Aorta (tissue), 4 donors: ENCODE data around the gene ZBTB9. TPM values are rescaled to one million over a fixed set of nuclear protein-coding genes. Genes with fewer than 3 reads are reported as not detected.

ENCODE experiments used
- microRNA-seq, 2 donors: library from miRNA; unstranded; fragments of <30 nt; microRNA quantifications; one replicate each; pipeline ENCODE4 v1.2.0, GENCODE V29; 2020
- polyA plus RNA-seq, 2 donors: library from polyadenylated mRNA; stranded (reverse); fragments of 200-250 nt; gene quantifications; one replicate each; pipeline ENCODE4 v1.2.3, GENCODE V29; 2013
- total RNA-seq, 2 donors: library from RNA; stranded (reverse); fragmentation: NEBNext Ultra II Directional; extraction: Animal tissue kit (Norgen Biotek cat#: 25700); gene quantifications; one replicate each; pipeline ENCODE4 v1.2.1, GENCODE V29; 2021
- donor health status: healthy with polysubstance abuse.
- donor health status: Bipolar disorder and iron deficiency.
- donor health status: DM: no; HTN: no; CAD: no.
- donor health status: DM: yes; HTN: yes; CAD: no.

ZBTB9 gene
- total and polyA plus RNA-seq, 4 donors: 1.4 to 4.2 (median 2.2) TPM

Small RNA genes lying within 50 kb of the gene (microRNA-seq; reads per million reads assigned to microRNA genes)
- 0 reads per million in 2 donors for gene MIR5004

Other genes with a start within 250 kb of the ZBTB9 start
- gene HSD17B8, start 249.9 kb upstream of the ZBTB9 start, total RNA-seq: 1 to 10 TPM; 2.7 to 4.4 TPM
- 1 to 10 TPM; 4.4 to 8.8 TPM for gene HSD17B8, start 249.9 kb upstream of the ZBTB9 start, polyA plus RNA-seq
- gene RING1, start 246.1 kb upstream of the ZBTB9 start, total RNA-seq: 10 to 100 TPM; 34.1 to 38.1 TPM
- 10 to 100 TPM; 26.4 to 64.0 TPM for gene RING1, start 246.1 kb upstream of the ZBTB9 start, polyA plus RNA-seq
- gene VPS52, start 182.7 kb upstream of the ZBTB9 start, total RNA-seq: 10 to 100 TPM; 32.1 to 51.4 TPM
- gene VPS52, start 182.7 kb upstream of the ZBTB9 start, polyA plus RNA-seq: 10 to 100 TPM; 16.0 to 66.6 TPM
- 1,000 to 10,000 TPM; 1,497 to 1,720 TPM for gene RPS18, start 182.5 kb upstream of the ZBTB9 start, total RNA-seq
- 1,000 to 10,000 TPM; 4,066 to 5,431 TPM for gene RPS18, start 182.5 kb upstream of the ZBTB9 start, polyA plus RNA-seq
- 10 to 100 TPM; 12.7 to 14.3 TPM for gene B3GALT4, start 177.5 kb upstream of the ZBTB9 start, total RNA-seq
- 10 to 100 TPM in 1 of 2 donors, 1 to 10 TPM in 1; 8.3 to 17.0 TPM for gene B3GALT4, start 177.5 kb upstream of the ZBTB9 start, polyA plus RNA-seq
- gene WDR46, start 165.3 kb upstream of the ZBTB9 start, total RNA-seq: 10 to 100 TPM; 40.6 TPM
- 100 to 1,000 TPM in 1 of 2 donors, 10 to 100 TPM in 1; 24.5 to 143 TPM for gene WDR46, start 165.3 kb upstream of the ZBTB9 start, polyA plus RNA-seq
- gene PFDN6, start 165.0 kb upstream of the ZBTB9 start, total RNA-seq: 10 to 100 TPM; 19.8 to 23.7 TPM
- 100 to 1,000 TPM in 1 of 2 donors, 10 to 100 TPM in 1; 71.4 to 114 TPM for gene PFDN6, start 165.0 kb upstream of the ZBTB9 start, polyA plus RNA-seq
- gene RGL2, start 155.6 kb upstream of the ZBTB9 start, total RNA-seq: 100 to 1,000 TPM in 1 of 2 donors, 10 to 100 TPM in 1; 71.5 to 107 TPM
- 100 to 1,000 TPM in 1 of 2 donors, 10 to 100 TPM in 1; 20.3 to 178 TPM for gene RGL2, start 155.6 kb upstream of the ZBTB9 start, polyA plus RNA-seq
- gene TAPBP, start 140.5 kb upstream of the ZBTB9 start, total RNA-seq: 100 to 1,000 TPM in 1 of 2 donors, 10 to 100 TPM in 1; 73.9 to 113 TPM
- 10 to 100 TPM; 12.5 to 34.7 TPM for gene TAPBP, start 140.5 kb upstream of the ZBTB9 start, polyA plus RNA-seq
- gene ZBTB22, start 136.8 kb upstream of the ZBTB9 start, total RNA-seq: 10 to 100 TPM; 21.3 TPM
- gene ZBTB22, start 136.8 kb upstream of the ZBTB9 start, polyA plus RNA-seq: 10 to 100 TPM in 1 of 2 donors, 1 to 10 TPM in 1; 6.4 to 15.1 TPM
- gene DAXX, start 131.6 kb upstream of the ZBTB9 start, total RNA-seq: 10 to 100 TPM; 36.6 to 40.7 TPM
- 10 to 100 TPM; 21.5 to 31.5 TPM for gene DAXX, start 131.6 kb upstream of the ZBTB9 start, polyA plus RNA-seq
- 1 to 10 TPM; 1.3 to 2.0 TPM for gene KIFC1, start 62.8 kb upstream of the ZBTB9 start, total RNA-seq
- gene KIFC1, start 62.8 kb upstream of the ZBTB9 start, polyA plus RNA-seq: 1 to 10 TPM in 1 of 2 donors, not detected in 1; 1.5 TPM
- 10 to 100 TPM; 86.4 to 92.8 TPM for gene PHF1, start 43.6 kb upstream of the ZBTB9 start, total RNA-seq
- 100 to 1,000 TPM in 1 of 2 donors, 10 to 100 TPM in 1; 49.8 to 218 TPM for gene PHF1, start 43.6 kb upstream of the ZBTB9 start, polyA plus RNA-seq
- gene CUTA, start 36.5 kb upstream of the ZBTB9 start, total RNA-seq: 100 to 1,000 TPM in 1 of 2 donors, 10 to 100 TPM in 1; 89.9 to 111 TPM
- 100 to 1,000 TPM; 120 to 191 TPM for gene CUTA, start 36.5 kb upstream of the ZBTB9 start, polyA plus RNA-seq
- gene SYNGAP1, start 34.5 kb upstream of the ZBTB9 start, total RNA-seq: 10 to 100 TPM; 31.7 to 39.4 TPM
- 10 to 100 TPM in 1 of 2 donors, 1 to 10 TPM in 1; 4.4 to 16.4 TPM for gene SYNGAP1, start 34.5 kb upstream of the ZBTB9 start, polyA plus RNA-seq
- 10 to 100 TPM; 12.4 to 15.0 TPM for gene BAK1, start 125.7 kb downstream of the ZBTB9 start, total RNA-seq
- gene BAK1, start 125.7 kb downstream of the ZBTB9 start, polyA plus RNA-seq: 10 to 100 TPM; 13.4 to 21.8 TPM
- 10 to 100 TPM; 11.9 to 28.8 TPM for gene ITPR3, start 166.7 kb downstream of the ZBTB9 start, total RNA-seq
- 1 to 10 TPM; 4.6 to 7.0 TPM for gene ITPR3, start 166.7 kb downstream of the ZBTB9 start, polyA plus RNA-seq